Large intestine (tissue), 3 donors: Measurements from ENCODE around the gene MAP2. TPM values are rescaled to one million over a fixed set of nuclear protein-coding genes. Genes with fewer than 3 reads are reported as not detected.

Experiments
- DNase-seq, 2 donors: peaks; one replicate each; pipeline versions ENCODE4 v3.0.0 to v3.0.0-alpha.2; 2013
- H3K27ac ChIP-seq: one replicate; pipeline ENCODE4 v1.5.1; 2013; ENCODE audit warnings: low read length
- H3K27me3 ChIP-seq: 2 replicates; pipeline ENCODE4 v1.6.1; 2013; ENCODE audit warnings: low read length; ENCODE audit not compliant: control insufficient read depth, insufficient read depth
- H3K36me3 ChIP-seq: 2 replicates; pipeline ENCODE4 v1.6.1; 2013; ENCODE audit warnings: low read length; ENCODE audit not compliant: control insufficient read depth, insufficient read depth
- H3K4me1 ChIP-seq: one replicate; pipeline ENCODE4 v1.6.1; 2013; ENCODE audit warnings: low read length; ENCODE audit not compliant: control insufficient read depth, insufficient read depth
- H3K4me3 ChIP-seq: one replicate; pipeline ENCODE4 v1.5.1; 2013; ENCODE audit warnings: low read length
- H3K9me3 ChIP-seq: one replicate; pipeline ENCODE4 v1.6.1; 2013; ENCODE audit warnings: mild to moderate bottlenecking, low read depth, low read length, moderate library complexity; ENCODE audit not compliant: control insufficient read depth
- WGBS: methylation state at CpG from one replicate; pipeline ENCODE4 v1.1.5; 2013; ENCODE audit warnings: low lambda C conversion rate; ENCODE audit not compliant: insufficient coverage; 5-methylcytosine and 5-hydroxymethylcytosine counted together
- polyA plus RNA-seq: library from polyadenylated mRNA; unstranded; fragments of 120-200 nt; gene quantifications from one replicate; pipeline ENCODE4 v1.2.1, GENCODE V29; 2013

The MAP2 gene
- polyA plus RNA-seq, 1 donor, result 16.3 TPM

- Histone ChIP-seq H3K4me1 (no peaks in the 10 kb centered on the region), H3K4me3 (no peak overlapping the region), H3K27ac (no peak overlapping the region), H3K9me3 (no peaks in the 10 kb centered on the region), H3K27me3 (no peaks in the 10 kb centered on the region), H3K36me3 (no peaks in the 10 kb centered on the region)
- 60% methylated on average over 1 of the region's 2 CpGs for WGBS
- DNase-seq, result no peak
Observed at GRCh38 chr2:209501579-209501978, 77.7 kb downstream of the MAP2 start.

GRCh38 chr2:209505410-209505809 is 81.6 kb downstream of the MAP2 start:
- no peaks in the 10 kb centered on the region for H3K36me3 ChIP-seq
- no peaks in the 10 kb centered on the region for H3K4me1 ChIP-seq
- H3K27ac ChIP-seq, result no peak overlapping the region
- no peak for DNase-seq
- H3K4me3 ChIP-seq, result no peak overlapping the region
- 89% methylated on average over 1 of the region's 2 CpGs for WGBS
- H3K9me3 ChIP-seq, result no peaks in the 10 kb centered on the region
- no peaks in the 10 kb centered on the region for H3K27me3 ChIP-seq

- DNase-seq, result no peak
Observed at GRCh38 chr2:209508255-209508654, 84.4 kb downstream of the MAP2 start.

GRCh38 chr2:209511637-209512036 is 87.8 kb downstream of the MAP2 start:
- Histone ChIP-seq H3K27me3 (no peaks in the 10 kb centered on the region), H3K4me1 (no peaks in the 10 kb centered on the region), H3K36me3 (no peaks in the 10 kb centered on the region), H3K4me3 (no peak overlapping the region), H3K27ac (no peak overlapping the region), H3K9me3 (no peaks in the 10 kb centered on the region)
- no peak for DNase-seq
- no CpG with 5 or more reads among the region's 2 CpGs for WGBS

More at GRCh38 chr2:209508255-209508654, 84.4 kb downstream of the MAP2 start:
- no peaks in the 10 kb centered on the region for H3K36me3 ChIP-seq
- H3K4me1 ChIP-seq, result no peaks in the 10 kb centered on the region
- no peak overlapping the region for H3K4me3 ChIP-seq
- H3K27me3 ChIP-seq, result no peaks in the 10 kb centered on the region
- H3K9me3 ChIP-seq, result no peaks in the 10 kb centered on the region
- no peak overlapping the region for H3K27ac ChIP-seq

GRCh38 chr2:209512971-209513370 is 89.1 kb downstream of the MAP2 start:
- WGBS, result no CpG with 5 or more reads among the region's 2 CpGs

GRCh38 chr2:209517436-209517835 is 93.6 kb downstream of the MAP2 start:
- no peaks in the 10 kb centered on the region for H3K9me3 ChIP-seq
- H3K36me3 ChIP-seq, result no peaks in the 10 kb centered on the region
- H3K4me3 ChIP-seq, result no peak overlapping the region
- no peak for DNase-seq
- no peak overlapping the region for H3K27ac ChIP-seq
- 59% methylated on average over 3 of the region's 5 CpGs for WGBS
- no peaks in the 10 kb centered on the region for H3K4me1 ChIP-seq
- H3K27me3 ChIP-seq, result no peaks in the 10 kb centered on the region

More at GRCh38 chr2:209512971-209513370, 89.1 kb downstream of the MAP2 start:
- H3K4me1 ChIP-seq, result no peaks in the 10 kb centered on the region
- no peaks in the 10 kb centered on the region for H3K27me3 ChIP-seq
- H3K4me3 ChIP-seq, result no peak overlapping the region
- H3K27ac ChIP-seq, result no peak overlapping the region
- H3K9me3 ChIP-seq, result no peaks in the 10 kb centered on the region
- no peaks in the 10 kb centered on the region for H3K36me3 ChIP-seq
- no peak for DNase-seq

GRCh38 chr2:209519271-209519670 is 95.4 kb downstream of the MAP2 start:
- DNase-seq, result no peak
- Histone ChIP-seq H3K4me1 (no peaks in the 10 kb centered on the region), H3K27me3 (no peaks in the 10 kb centered on the region), H3K9me3 (no peaks in the 10 kb centered on the region), H3K4me3 (no peak overlapping the region), H3K36me3 (no peaks in the 10 kb centered on the region), H3K27ac (no peak overlapping the region)

- no peak overlapping the region for H3K4me3 ChIP-seq
- no peaks in the 10 kb centered on the region for H3K9me3 ChIP-seq
- H3K36me3 ChIP-seq, result no peaks in the 10 kb centered on the region
- no peak overlapping the region for H3K27ac ChIP-seq
- no peak for DNase-seq
- H3K27me3 ChIP-seq, result no peaks in the 10 kb centered on the region
- H3K4me1 ChIP-seq, result no peaks in the 10 kb centered on the region
Observed at GRCh38 chr2:209519906-209520305, 96.1 kb downstream of the MAP2 start.

- H3K4me1 ChIP-seq, result no peaks in the 10 kb centered on the region
- no peaks in the 10 kb centered on the region for H3K9me3 ChIP-seq
- H3K4me3 ChIP-seq, result no peak overlapping the region
- H3K36me3 ChIP-seq, result no peaks in the 10 kb centered on the region
- H3K27me3 ChIP-seq, result no peaks in the 10 kb centered on the region
- no peak for DNase-seq
- 93% methylated on average over 3 of the region's 8 CpGs for WGBS
- no peak overlapping the region for H3K27ac ChIP-seq
Observed at GRCh38 chr2:209523041-209523740, 99.3 kb downstream of the MAP2 start.

- 70% methylated on average over 2 of the region's 2 CpGs for WGBS
- Histone ChIP-seq H3K9me3 (no peaks in the 10 kb centered on the region), H3K27ac (no peak overlapping the region), H3K27me3 (no peaks in the 10 kb centered on the region), H3K4me3 (no peak overlapping the region), H3K4me1 (no peaks in the 10 kb centered on the region), H3K36me3 (no peaks in the 10 kb centered on the region)
- DNase-seq, result no peak
Observed at GRCh38 chr2:209523867-209524266, 100.0 kb downstream of the MAP2 start.

- no peaks in the 10 kb centered on the region for H3K27me3 ChIP-seq
- 100% methylated on average over 1 of the region's 3 CpGs for WGBS
- H3K9me3 ChIP-seq, result no peaks in the 10 kb centered on the region
- H3K36me3 ChIP-seq, result no peaks in the 10 kb centered on the region
- H3K27ac ChIP-seq, result no peak overlapping the region
- H3K4me3 ChIP-seq, result no peak overlapping the region
- no peaks in the 10 kb centered on the region for H3K4me1 ChIP-seq
- no peak for DNase-seq
Observed at GRCh38 chr2:209525331-209525730, 101.5 kb downstream of the MAP2 start.
